HCT116 (cell line): ENCODE measurements around the gene IRF3. TPM values are rescaled to one million over a fixed set of nuclear protein-coding genes. Genes with fewer than 3 reads are reported as not detected.

ENCODE experiments used
- ATAC-seq: fragments of 200-7000 bp; cut with Tn5 transposase; 2 replicates; pipeline ENCODE4 v1.9.1; 2020; ENCODE audit warnings: mild to moderate bottlenecking, moderate library complexity
- BruUV-seq: library from RNA; stranded (reverse); fragments of 400-500 nt; replicated peaks from 2 replicates; lab custom pipeline; 2021; lab: Mats Ljungman, UMichigan
- CTCF ChIA-PET: fragments of 300-600 bp; sonication (Branson Sonifier 250); formaldehyde crosslinking; loops from one replicate; lab custom pipeline; 2021; ENCODE audit warnings: antibody characterized with exemption; lab: Charles Lee
- POLR2A ChIA-PET: fragments of 300-600, 350-600 bp; sonication (Branson Sonifier 250); formaldehyde crosslinking; loops from one replicate; lab custom pipeline; 2021; ENCODE audit warnings: antibody characterized with exemption; lab: Charles Lee
- RAD21 ChIA-PET, 2 experiments: fragments of 300-600 bp; sonication (Branson Sonifier 250); formaldehyde crosslinking; loops; one replicate each; lab custom pipeline; 2023; ENCODE audit warnings: low total read pairs in 2 of 2; ENCODE audit not compliant: uncharacterized antibody in 2 of 2, unreplicated experiment in 2 of 2, low non-redundant PET in 1 of 2; lab: Charles Lee
- DNase-seq: peaks from one replicate; pipeline ENCODE4 v3.0.0-alpha.2; 2010; ENCODE audit warnings: low read depth, low spot score
- H2AFZ ChIP-seq: fragments of 200-600 bp; shearing (Covaris generic), sonication (generic); 2 replicates; pipeline ENCODE4 v1.6.1; 2017; ENCODE audit warnings: low read depth, mixed run types, mixed read lengths, antibody characterized with exemption, low read length; ENCODE audit not compliant: poor library complexity, severe bottlenecking
- H3K27ac ChIP-seq: 2 replicates; pipeline ENCODE4 v1.5.1; 2012; ENCODE audit warnings: low read depth, low read length
- H3K27me3 ChIP-seq: fragments of 200-600 bp; sonication (generic); 2 replicates; pipeline ENCODE4 v1.6.1; 2016; ENCODE audit warnings: mixed run types, low read length, mixed read lengths; ENCODE audit not compliant: insufficient read depth
- H3K36me3 ChIP-seq, 2 experiments: fragments of 200-500 bp in 1 of 2; fragments of 200-600 bp in 1 of 2; sonication (Bioruptor generic) in 1 of 2; sonication (generic) in 1 of 2; 2 replicates each; pipeline versions ENCODE4 v1.5.1 to v1.6.1; 2014 to 2016; ENCODE audit warnings: low read length in 2 of 2, inconsistent platforms in 1 of 2, mixed read lengths in 1 of 2, mixed run types in 1 of 2; ENCODE audit not compliant: insufficient read depth in 2 of 2, control insufficient read depth in 1 of 2
- H3K4me1 ChIP-seq, 2 experiments: fragments of 200-600 bp in 1 of 2; sonication (generic) in 1 of 2; 2 replicates each; pipeline versions ENCODE4 v1.5.1 to v1.6.1; 2012 to 2017; ENCODE audit warnings: low read length in 2 of 2, inconsistent platforms in 1 of 2, mild to moderate bottlenecking in 1 of 2, mixed read lengths in 1 of 2, mixed run types in 1 of 2, moderate library complexity in 1 of 2; ENCODE audit not compliant: insufficient read depth in 2 of 2, control insufficient read depth in 1 of 2
- H3K4me2 ChIP-seq: fragments of 200-600 bp; sonication (generic); 2 replicates; pipeline ENCODE4 v1.6.1; 2017; ENCODE audit warnings: mixed run types, low read length, mixed read lengths
- H3K4me3 ChIP-seq, 2 experiments: fragments of 200-600 bp in 1 of 2; sonication (generic) in 1 of 2; replicated peaks in 1 of 2; 2 replicates each; pipeline ENCODE4 v1.5.1; 2011 to 2016; ENCODE audit warnings: low read length in 2 of 2, control low read depth in 1 of 2, low read depth in 1 of 2, mild to moderate bottlenecking in 1 of 2, mixed read lengths in 1 of 2, mixed run types in 1 of 2
- H3K79me2 ChIP-seq: fragments of 200-600 bp; sonication (generic); 2 replicates; pipeline ENCODE4 v1.6.1; 2017; ENCODE audit warnings: mild to moderate bottlenecking, mixed run types, low read length, moderate library complexity, mixed read lengths; ENCODE audit not compliant: insufficient read depth
- H3K9ac ChIP-seq: fragments of 200-600 bp; sonication (generic); 2 replicates; pipeline ENCODE4 v1.6.1; 2016; ENCODE audit warnings: low read length, mixed read lengths
- H3K9me2 ChIP-seq: fragments of 200-600 bp; sonication (generic), shearing (Covaris generic); 2 replicates; pipeline ENCODE4 v1.6.1; 2017; ENCODE audit warnings: mixed run types, mild to moderate bottlenecking, moderate library complexity; ENCODE audit not compliant: insufficient read depth
- H3K9me3 ChIP-seq, 2 experiments: fragments of 200-500 bp in 1 of 2; fragments of 200-600 bp in 1 of 2; sonication (Bioruptor generic) in 1 of 2; sonication (generic) in 1 of 2; 2 replicates each; pipeline ENCODE4 v1.6.1; 2014 to 2017; ENCODE audit warnings: low read length in 2 of 2, mixed read lengths in 2 of 2, inconsistent platforms in 1 of 2, low read depth in 1 of 2, mild to moderate bottlenecking in 1 of 2, mixed run types in 1 of 2, moderate library complexity in 1 of 2; ENCODE audit not compliant: control insufficient read depth in 1 of 2, insufficient read depth in 1 of 2
- H4K20me1 ChIP-seq: fragments of 200-600 bp; sonication (generic), shearing (Covaris generic); 2 replicates; pipeline ENCODE4 v1.6.1; 2017; ENCODE audit warnings: mixed run types, mild to moderate bottlenecking, moderate library complexity; ENCODE audit not compliant: insufficient read depth
- CBX3 ChIP-seq: IDR thresholded peaks from 2 replicates; pipeline ENCODE4 v1.6.1; 2012; ENCODE audit warnings: low read depth
- EGR1 ChIP-seq: IDR thresholded peaks from 2 replicates; pipeline ENCODE4 v1.6.1; 2012; ENCODE audit warnings: low read depth
- ELF1 ChIP-seq: IDR thresholded peaks from 2 replicates; pipeline ENCODE4 v1.6.1; 2012; ENCODE audit warnings: low read depth, borderline replicate concordance
- EZH2 ChIP-seq: fragments of 200-600 bp; sonication (generic); IDR thresholded peaks from 2 replicates; pipeline ENCODE4 v1.6.1; 2017; ENCODE audit warnings: antibody characterized with exemption, mixed run types
- EZH2phosphoT487 ChIP-seq: fragments of 200-600 bp; IDR thresholded peaks from 2 replicates; pipeline ENCODE4 v1.6.1; 2018; ENCODE audit warnings: antibody characterized with exemption, borderline replicate concordance
- POLR2A ChIP-seq: IDR thresholded peaks from 2 replicates; pipeline ENCODE4 v1.7.0; 2011; ENCODE audit warnings: borderline replicate concordance; ENCODE audit not compliant: insufficient read depth, insufficient read length; ENCODE audit errors: extremely low read depth
- POLR2AphosphoS5 ChIP-seq: IDR thresholded peaks from 2 replicates; pipeline ENCODE4 v1.6.1; 2011; ENCODE audit warnings: mild to moderate bottlenecking, low read depth, low read length, moderate library complexity
- RAD21 ChIP-seq: IDR thresholded peaks from 2 replicates; pipeline ENCODE4 v1.6.1; 2012; ENCODE audit warnings: low read depth, mild to moderate bottlenecking
- SIN3A ChIP-seq: IDR thresholded peaks from 2 replicates; pipeline ENCODE4 v1.6.1; 2012; ENCODE audit warnings: low read depth
- SP1 ChIP-seq: IDR thresholded peaks from 2 replicates; pipeline ENCODE4 v1.6.1; 2012; ENCODE audit warnings: low read depth
- TCF7L2 ChIP-seq: IDR thresholded peaks from 2 replicates; pipeline ENCODE4 v1.7.0; 2011; ENCODE audit warnings: borderline replicate concordance, inconsistent platforms; ENCODE audit not compliant: insufficient read depth, insufficient read length; ENCODE audit errors: extremely low read depth
- YY1 ChIP-seq: IDR thresholded peaks from 2 replicates; pipeline ENCODE4 v1.6.1; 2011; ENCODE audit warnings: low read length, low read depth, moderate library complexity, mild to moderate bottlenecking; ENCODE audit not compliant: insufficient replicate concordance; ENCODE audit errors: extremely low read depth
- ZFX ChIP-seq: fragments of 450-650 bp; IDR thresholded peaks from 2 replicates; pipeline ENCODE4 v1.6.1; 2017
- ZNF274 ChIP-seq: fragments of 200-500 bp; sonication (Bioruptor generic); IDR thresholded peaks from 2 replicates; pipeline ENCODE4 v1.6.1; 2014; ENCODE audit warnings: mild to moderate bottlenecking, low read depth, low read length, inconsistent platforms
- intact Hi-C: fragments of 100-400 bp; cut with micrococcal nuclease; formaldehyde crosslinking; loops from 2 replicates; pipeline ENCODE4 v1.10.0; 2022
- total RNA-seq: library from RNA; stranded (reverse); gene quantifications from one replicate; pipeline ENCODE4 v1.2.1, GENCODE V29; 2021; ENCODE audit not compliant: unreplicated experiment
- TF ChIP-seq, protein P1 (sequence below): IDR thresholded peaks from 2 replicates; pipeline ENCODE4 v1.6.1; 2011; ENCODE audit warnings: mild to moderate bottlenecking, low read length, moderate library complexity; ENCODE audit not compliant: insufficient replicate concordance; ENCODE audit errors: extremely low read depth
- TF ChIP-seq, protein P2 (sequence below): IDR thresholded peaks from 2 replicates; pipeline ENCODE4 v1.6.1; 2012; ENCODE audit warnings: low read depth
- TF ChIP-seq, protein P3 (sequence below): IDR thresholded peaks from 2 replicates; pipeline ENCODE4 v1.6.1; 2012
- TF ChIP-seq, protein P4 (sequence below): IDR thresholded peaks from 2 replicates; pipeline ENCODE4 v1.6.1; 2012

The IRF3 gene
- total RNA-seq, 1 experiment from 2014 or later = 129 TPM

- TF ChIP-seq, protein P1, sequence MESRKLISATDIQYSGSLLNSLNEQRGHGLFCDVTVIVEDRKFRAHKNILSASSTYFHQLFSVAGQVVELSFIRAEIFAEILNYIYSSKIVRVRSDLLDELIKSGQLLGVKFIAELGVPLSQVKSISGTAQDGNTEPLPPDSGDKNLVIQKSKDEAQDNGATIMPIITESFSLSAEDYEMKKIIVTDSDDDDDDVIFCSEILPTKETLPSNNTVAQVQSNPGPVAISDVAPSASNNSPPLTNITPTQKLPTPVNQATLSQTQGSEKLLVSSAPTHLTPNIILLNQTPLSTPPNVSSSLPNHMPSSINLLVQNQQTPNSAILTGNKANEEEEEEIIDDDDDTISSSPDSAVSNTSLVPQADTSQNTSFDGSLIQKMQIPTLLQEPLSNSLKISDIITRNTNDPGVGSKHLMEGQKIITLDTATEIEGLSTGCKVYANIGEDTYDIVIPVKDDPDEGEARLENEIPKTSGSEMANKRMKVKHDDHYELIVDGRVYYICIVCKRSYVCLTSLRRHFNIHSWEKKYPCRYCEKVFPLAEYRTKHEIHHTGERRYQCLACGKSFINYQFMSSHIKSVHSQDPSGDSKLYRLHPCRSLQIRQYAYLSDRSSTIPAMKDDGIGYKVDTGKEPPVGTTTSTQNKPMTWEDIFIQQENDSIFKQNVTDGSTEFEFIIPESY = no peak
- no peak for TF ChIP-seq YY1
Measured at GRCh38 chr19:49683814-49684250, 18.2 kb upstream of the IRF3 start (continued).

- peaks cover 38% of the 10 kb centered on the region; the same call in 1 of the 2 replicates for H4K20me1 ChIP-seq
- ChIA-PET CTCF (no interaction called here), RAD21 (no interaction called here), POLR2A (no interaction called here)
- intact Hi-C loops = no loop called here
- H3K4me3 ChIP-seq = no peak overlapping the region
- no TSS peak for BruUV-seq
- TF ChIP-seq ZFX (no peak), RAD21 (no peak), SIN3A (no peak), EZH2 (no peak), POLR2AphosphoS5 (no peak), POLR2A (no peak), ELF1 (no peak), ZNF274 (no peak), SP1 (no peak), TCF7L2 (no peak), CBX3 (no peak), YY1 (no peak), EZH2phosphoT487 (no peak), EGR1 (no peak)
- TF ChIP-seq, protein P2, sequence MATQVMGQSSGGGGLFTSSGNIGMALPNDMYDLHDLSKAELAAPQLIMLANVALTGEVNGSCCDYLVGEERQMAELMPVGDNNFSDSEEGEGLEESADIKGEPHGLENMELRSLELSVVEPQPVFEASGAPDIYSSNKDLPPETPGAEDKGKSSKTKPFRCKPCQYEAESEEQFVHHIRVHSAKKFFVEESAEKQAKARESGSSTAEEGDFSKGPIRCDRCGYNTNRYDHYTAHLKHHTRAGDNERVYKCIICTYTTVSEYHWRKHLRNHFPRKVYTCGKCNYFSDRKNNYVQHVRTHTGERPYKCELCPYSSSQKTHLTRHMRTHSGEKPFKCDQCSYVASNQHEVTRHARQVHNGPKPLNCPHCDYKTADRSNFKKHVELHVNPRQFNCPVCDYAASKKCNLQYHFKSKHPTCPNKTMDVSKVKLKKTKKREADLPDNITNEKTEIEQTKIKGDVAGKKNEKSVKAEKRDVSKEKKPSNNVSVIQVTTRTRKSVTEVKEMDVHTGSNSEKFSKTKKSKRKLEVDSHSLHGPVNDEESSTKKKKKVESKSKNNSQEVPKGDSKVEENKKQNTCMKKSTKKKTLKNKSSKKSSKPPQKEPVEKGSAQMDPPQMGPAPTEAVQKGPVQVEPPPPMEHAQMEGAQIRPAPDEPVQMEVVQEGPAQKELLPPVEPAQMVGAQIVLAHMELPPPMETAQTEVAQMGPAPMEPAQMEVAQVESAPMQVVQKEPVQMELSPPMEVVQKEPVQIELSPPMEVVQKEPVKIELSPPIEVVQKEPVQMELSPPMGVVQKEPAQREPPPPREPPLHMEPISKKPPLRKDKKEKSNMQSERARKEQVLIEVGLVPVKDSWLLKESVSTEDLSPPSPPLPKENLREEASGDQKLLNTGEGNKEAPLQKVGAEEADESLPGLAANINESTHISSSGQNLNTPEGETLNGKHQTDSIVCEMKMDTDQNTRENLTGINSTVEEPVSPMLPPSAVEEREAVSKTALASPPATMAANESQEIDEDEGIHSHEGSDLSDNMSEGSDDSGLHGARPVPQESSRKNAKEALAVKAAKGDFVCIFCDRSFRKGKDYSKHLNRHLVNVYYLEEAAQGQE = no peak
- TF ChIP-seq, protein P3, sequence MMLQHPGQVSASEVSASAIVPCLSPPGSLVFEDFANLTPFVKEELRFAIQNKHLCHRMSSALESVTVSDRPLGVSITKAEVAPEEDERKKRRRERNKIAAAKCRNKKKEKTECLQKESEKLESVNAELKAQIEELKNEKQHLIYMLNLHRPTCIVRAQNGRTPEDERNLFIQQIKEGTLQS = no peak
- TF ChIP-seq, protein P4, sequence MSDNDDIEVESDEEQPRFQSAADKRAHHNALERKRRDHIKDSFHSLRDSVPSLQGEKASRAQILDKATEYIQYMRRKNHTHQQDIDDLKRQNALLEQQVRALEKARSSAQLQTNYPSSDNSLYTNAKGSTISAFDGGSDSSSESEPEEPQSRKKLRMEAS = no peak
- H3K9me3 ChIP-seq = no peaks in the 10 kb centered on the region
- peaks cover 39 to 53% of the 10 kb centered on the region in 2 experiments for H3K36me3 ChIP-seq
- H3K9ac ChIP-seq = no peak overlapping the region
- H3K27ac ChIP-seq = no peak overlapping the region
- H3K4me1 ChIP-seq = peaks cover 21 to 29% of the 10 kb centered on the region in 2 experiments
- H3K9me2 ChIP-seq = no peaks in the 10 kb centered on the region
- H2AFZ ChIP-seq = no peak overlapping the region
- peaks cover 86% of the 10 kb centered on the region for H3K79me2 ChIP-seq
- ATAC-seq = no peak
- no peaks in the 10 kb centered on the region for H3K27me3 ChIP-seq
- DNase-seq = no peak
- no peak overlapping the region for H3K4me2 ChIP-seq
Measured at GRCh38 chr19:49682274-49682673, 16.6 kb upstream of the IRF3 start.
